Lower leg skin (tissue), 4 donors: ENCODE measurements around the gene SZT2. TPM values are rescaled to one million over a fixed set of nuclear protein-coding genes. Genes with fewer than 3 reads are reported as not detected.

ENCODE experiments used
- DNase-seq, 2 donors: peaks; one replicate each; pipeline ENCODE4 v3.0.0-alpha.2; 2019; ENCODE audit warnings: low spot score in 2 of 2
- H3K4me3 ChIP-seq: fragments of 200-600 bp; sonication (generic); 2 replicates; pipeline ENCODE4 v1.5.1; 2017; ENCODE audit warnings: mild to moderate bottlenecking, low read depth; ENCODE audit not compliant: poor library complexity, severe bottlenecking
- POLR2A ChIP-seq, 2 donors: fragments of 450-650 bp; IDR thresholded peaks; one replicate each; pipeline ENCODE4 v1.6.1; 2016 to 2017; ENCODE audit warnings: antibody characterized with exemption in 2 of 2, mild to moderate bottlenecking in 1 of 2, moderate library complexity in 1 of 2
- WGBS, 2 donors: methylation state at CpG; one replicate each; pipeline ENCODE4 v1.1.5; 2018; 5-methylcytosine and 5-hydroxymethylcytosine counted together
- intact Hi-C: fragments of 100-400 bp; cut with DNase I; formaldehyde crosslinking; loops from one replicate; pipeline ENCODE4 v1.15.0; 2023; ENCODE audit warnings: low total_unique reads
- microRNA-seq, 2 donors: library from miRNA; unstranded; fragments of <30 nt; microRNA quantifications; one replicate each; pipeline ENCODE4, GENCODE V29; 2016; ENCODE audit warnings: borderline replicate concordance in 2 of 2, borderline number of aligned reads in 1 of 2
- total RNA-seq, 4 donors: library from RNA; depleted of rRNA; stranded (reverse); fragments of >200 nt; gene quantifications; one replicate each; pipeline ENCODE4 v1.1.0, GENCODE V29; 2016
- TF ChIP-seq, protein P1 (sequence below), 3 donors: fragments of 450-650 bp; IDR thresholded peaks; one replicate each; pipeline ENCODE4 v1.5.1; 2016; ENCODE audit warnings: antibody characterized with exemption in 3 of 3, mild to moderate bottlenecking in 3 of 3, moderate library complexity in 2 of 3

The SZT2 gene
- total RNA-seq, 4 donors from 2014 or later: 33.2 to 75.3 (median 42.0) TPM

DNA sequence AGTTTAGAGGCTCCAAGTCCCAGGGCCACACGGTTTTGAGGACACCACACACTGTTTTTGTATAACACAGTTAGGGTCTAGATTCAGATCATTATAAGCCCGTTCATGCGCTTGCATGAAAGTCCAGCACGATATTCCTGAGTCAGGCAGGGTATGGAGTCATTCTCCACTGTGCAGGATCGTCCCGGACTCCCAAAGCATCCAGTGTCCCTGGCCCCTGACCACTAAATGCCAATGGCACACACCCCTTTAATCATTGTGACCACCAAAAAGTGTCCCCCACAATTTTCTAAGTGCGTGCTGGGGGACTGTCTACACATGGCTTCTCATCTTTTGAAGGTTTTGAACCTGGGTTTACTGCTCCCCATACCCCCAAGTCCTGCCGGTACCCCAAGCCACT lies 113.8 kb downstream of the SZT2 start:
- WGBS, 2 donors: 88 to 93% methylated on average over 8 of the region's 8 CpGs
- no peak for DNase-seq
- intact Hi-C loops: no loop called here
- no peak overlapping the region for H3K4me3 ChIP-seq
- TF ChIP-seq, protein P1, sequence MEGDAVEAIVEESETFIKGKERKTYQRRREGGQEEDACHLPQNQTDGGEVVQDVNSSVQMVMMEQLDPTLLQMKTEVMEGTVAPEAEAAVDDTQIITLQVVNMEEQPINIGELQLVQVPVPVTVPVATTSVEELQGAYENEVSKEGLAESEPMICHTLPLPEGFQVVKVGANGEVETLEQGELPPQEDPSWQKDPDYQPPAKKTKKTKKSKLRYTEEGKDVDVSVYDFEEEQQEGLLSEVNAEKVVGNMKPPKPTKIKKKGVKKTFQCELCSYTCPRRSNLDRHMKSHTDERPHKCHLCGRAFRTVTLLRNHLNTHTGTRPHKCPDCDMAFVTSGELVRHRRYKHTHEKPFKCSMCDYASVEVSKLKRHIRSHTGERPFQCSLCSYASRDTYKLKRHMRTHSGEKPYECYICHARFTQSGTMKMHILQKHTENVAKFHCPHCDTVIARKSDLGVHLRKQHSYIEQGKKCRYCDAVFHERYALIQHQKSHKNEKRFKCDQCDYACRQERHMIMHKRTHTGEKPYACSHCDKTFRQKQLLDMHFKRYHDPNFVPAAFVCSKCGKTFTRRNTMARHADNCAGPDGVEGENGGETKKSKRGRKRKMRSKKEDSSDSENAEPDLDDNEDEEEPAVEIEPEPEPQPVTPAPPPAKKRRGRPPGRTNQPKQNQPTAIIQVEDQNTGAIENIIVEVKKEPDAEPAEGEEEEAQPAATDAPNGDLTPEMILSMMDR (IDR thresholded peaks at IDR 0.05): no peak
- no peak for TF ChIP-seq POLR2A (IDR thresholded peaks at IDR 0.05)

Small RNA genes lying within 50 kb of the gene (microRNA-seq; reads per million reads assigned to microRNA genes)
- gene MIR6734 (1.7 to 3.4 reads per million in 2 donors), gene MIR6735 (2.0 to 2.3 reads per million in 2 donors)

Other genes starting within 250 kb of the SZT2 start
- gene EBNA1BP2, start 217.6 kb upstream of the SZT2 start, total RNA-seq: 10 to 100 TPM; 25.2 to 57.2 (median 43.0) TPM
- gene CFAP57, start 217.6 kb upstream of the SZT2 start, total RNA-seq: under 1 TPM; 0.19 to 0.38 (median 0.24) TPM
- 10 to 100 TPM; 13.6 to 34.5 (median 19.0) TPM for gene TMEM125, start 119.9 kb upstream of the SZT2 start, total RNA-seq
- gene C1orf210, start 104.3 kb upstream of the SZT2 start, total RNA-seq: 10 to 100 TPM; 16.1 to 28.2 (median 25.4) TPM
- gene TIE1, start 88.9 kb upstream of the SZT2 start, total RNA-seq: 10 to 100 TPM in 2 of 4 donors, 1 to 10 TPM in 2; 8.8 to 23.3 (median 10.9) TPM
- gene MPL, start 52.1 kb upstream of the SZT2 start, total RNA-seq: under 1 TPM in 1 of 4 donors, not detected in 3; 0.15 TPM
- 10 to 100 TPM in 1 of 4 donors, 1 to 10 TPM in 3; 2.7 to 12.1 (median 6.5) TPM for gene CDC20, start 30.9 kb upstream of the SZT2 start, total RNA-seq
- 100 to 1,000 TPM; 359 to 592 (median 401) TPM for gene ELOVL1, start 21.9 kb upstream of the SZT2 start, total RNA-seq
- gene MED8, start 99 bp upstream of the SZT2 start, total RNA-seq: 10 to 100 TPM; 43.6 to 58.4 (median 50.8) TPM
- 10 to 100 TPM; 35.5 to 39.4 (median 38.0) TPM for gene HYI, start 64.0 kb downstream of the SZT2 start, total RNA-seq
- gene PTPRF, start 141.0 kb downstream of the SZT2 start, total RNA-seq: 100 to 1,000 TPM; 204 to 236 (median 231) TPM